Breast epithelium (tissue), 4 donors: ENCODE measurements around the gene QPCT. TPM values are rescaled to one million over a fixed set of nuclear protein-coding genes. Genes with fewer than 3 reads are reported as not detected.

Experiments
- DNase-seq, 2 donors: peaks; one replicate each; pipeline ENCODE4 v3.0.0-alpha.2; 2019; ENCODE audit warnings: low spot score in 2 of 2
- H3K27ac ChIP-seq, 2 donors: fragments of 200-600 bp; sonication (generic) in 1 of 2; one replicate each; pipeline ENCODE4 v1.5.1; 2016 to 2019; ENCODE audit warnings: mild to moderate bottlenecking in 1 of 2
- H3K27me3 ChIP-seq, 2 donors: fragments of 200-600 bp; sonication (generic) in 1 of 2; one replicate each; pipeline versions ENCODE4 v1.5.1 to v1.6.0; 2017 to 2019; ENCODE audit warnings: control low read depth in 1 of 2, mild to moderate bottlenecking in 1 of 2
- H3K36me3 ChIP-seq: fragments of 200-600 bp; one replicate; pipeline ENCODE4 v1.5.1; 2019
- H3K4me1 ChIP-seq, 2 donors: fragments of 200-600 bp; sonication (generic); one replicate each; pipeline ENCODE4 v1.5.1; 2016 to 2019; ENCODE audit warnings: control low read depth in 1 of 2
- H3K4me3 ChIP-seq, 3 donors: fragments of 200-600 bp; sonication (generic); 1 replicate in 2 of 3; 2 replicates in 1 of 3; pipeline ENCODE4 v1.5.1; 2016 to 2019; ENCODE audit warnings: mild to moderate bottlenecking in 3 of 3, moderate library complexity in 2 of 3
- H3K9me3 ChIP-seq, 2 donors: fragments of 200-600 bp; sonication (generic) in 1 of 2; one replicate each; pipeline ENCODE4 v1.5.1; 2016 to 2019; ENCODE audit warnings: control low read depth in 1 of 2
- POLR2A ChIP-seq: fragments of 450-650 bp; IDR thresholded peaks from one replicate; pipeline ENCODE4 v1.6.1; 2016; ENCODE audit warnings: antibody characterized with exemption, mild to moderate bottlenecking, moderate library complexity
- POLR2AphosphoS5 ChIP-seq, 3 donors: sonication (generic); formaldehyde crosslinking; IDR thresholded peaks; one replicate each; pipeline ENCODE4 v1.6.1; 2017; ENCODE audit warnings: antibody characterized with exemption in 3 of 3
- intact Hi-C: fragments of 100-400 bp; cut with DNase I; formaldehyde crosslinking; loops from one replicate; pipeline ENCODE4 v1.15.1; 2023; ENCODE audit warnings: low total_unique reads
- total RNA-seq, 3 donors: library from RNA; depleted of rRNA; stranded (reverse); fragments of >200 nt; gene quantifications; one replicate each; pipeline ENCODE4 v1.1.0, GENCODE V29; 2016
- TF ChIP-seq, protein P1 (sequence below), 3 donors: fragments of 450-650 bp; IDR thresholded peaks; one replicate each; pipeline ENCODE4 v1.5.1; 2016 to 2017; ENCODE audit warnings: antibody characterized with exemption in 3 of 3, mild to moderate bottlenecking in 3 of 3, moderate library complexity in 3 of 3

Gene QPCT
- total RNA-seq, 3 donors from 2014 or later, result 3.7 to 12.5 (median 5.2) TPM

GRCh38 chr2:37330681-37331080 lies 13.7 kb upstream of the QPCT start:
- Histone ChIP-seq H3K4me3 (no peak overlapping the region), H3K27ac (no peak overlapping the region), H3K4me1 (no peaks in the 10 kb centered on the region), H3K9me3 (no peaks in the 10 kb centered on the region), H3K36me3 (no peaks in the 10 kb centered on the region), H3K27me3 (no peaks in the 10 kb centered on the region)
- DNase-seq, result no peak
- TF ChIP-seq, protein P1, sequence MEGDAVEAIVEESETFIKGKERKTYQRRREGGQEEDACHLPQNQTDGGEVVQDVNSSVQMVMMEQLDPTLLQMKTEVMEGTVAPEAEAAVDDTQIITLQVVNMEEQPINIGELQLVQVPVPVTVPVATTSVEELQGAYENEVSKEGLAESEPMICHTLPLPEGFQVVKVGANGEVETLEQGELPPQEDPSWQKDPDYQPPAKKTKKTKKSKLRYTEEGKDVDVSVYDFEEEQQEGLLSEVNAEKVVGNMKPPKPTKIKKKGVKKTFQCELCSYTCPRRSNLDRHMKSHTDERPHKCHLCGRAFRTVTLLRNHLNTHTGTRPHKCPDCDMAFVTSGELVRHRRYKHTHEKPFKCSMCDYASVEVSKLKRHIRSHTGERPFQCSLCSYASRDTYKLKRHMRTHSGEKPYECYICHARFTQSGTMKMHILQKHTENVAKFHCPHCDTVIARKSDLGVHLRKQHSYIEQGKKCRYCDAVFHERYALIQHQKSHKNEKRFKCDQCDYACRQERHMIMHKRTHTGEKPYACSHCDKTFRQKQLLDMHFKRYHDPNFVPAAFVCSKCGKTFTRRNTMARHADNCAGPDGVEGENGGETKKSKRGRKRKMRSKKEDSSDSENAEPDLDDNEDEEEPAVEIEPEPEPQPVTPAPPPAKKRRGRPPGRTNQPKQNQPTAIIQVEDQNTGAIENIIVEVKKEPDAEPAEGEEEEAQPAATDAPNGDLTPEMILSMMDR (IDR thresholded peaks at IDR 0.05), result no peak
- no peak for TF ChIP-seq POLR2A
- no peak for TF ChIP-seq POLR2AphosphoS5 (IDR thresholded peaks at IDR 0.05)
- intact Hi-C loops, result no loop called here

DNA sequence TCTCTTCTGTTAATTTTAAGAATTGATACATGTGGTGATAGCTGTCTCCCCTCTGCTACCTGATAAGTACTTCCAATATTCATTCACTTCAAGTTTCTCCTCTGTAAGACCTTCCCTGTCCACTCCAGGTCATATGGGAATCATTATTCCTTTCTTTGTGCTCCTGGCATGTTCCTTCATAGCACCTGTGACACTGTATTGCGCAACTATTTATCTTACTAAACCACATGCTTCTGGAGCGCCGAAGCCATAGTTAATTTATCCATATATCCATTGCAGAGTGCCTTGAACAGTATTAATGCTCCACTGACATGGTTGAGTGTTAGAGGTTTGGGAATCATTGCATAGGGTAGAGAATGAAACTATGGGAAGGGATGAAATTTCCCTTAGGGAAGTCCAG lies 11.9 kb upstream of the QPCT start:
- TF ChIP-seq POLR2A (no peak), POLR2AphosphoS5 (IDR thresholded peaks at IDR 0.05) (no peak)
- TF ChIP-seq, protein P1 (IDR thresholded peaks at IDR 0.05), result no peak
- Histone ChIP-seq H3K27me3 (no peaks in the 10 kb centered on the region), H3K4me1 (no peaks in the 10 kb centered on the region), H3K36me3 (no peaks in the 10 kb centered on the region), H3K4me3 (no peak overlapping the region), H3K27ac (no peak overlapping the region), H3K9me3 (no peaks in the 10 kb centered on the region)
- no peak for DNase-seq
- intact Hi-C loops, result no loop called here

DNA sequence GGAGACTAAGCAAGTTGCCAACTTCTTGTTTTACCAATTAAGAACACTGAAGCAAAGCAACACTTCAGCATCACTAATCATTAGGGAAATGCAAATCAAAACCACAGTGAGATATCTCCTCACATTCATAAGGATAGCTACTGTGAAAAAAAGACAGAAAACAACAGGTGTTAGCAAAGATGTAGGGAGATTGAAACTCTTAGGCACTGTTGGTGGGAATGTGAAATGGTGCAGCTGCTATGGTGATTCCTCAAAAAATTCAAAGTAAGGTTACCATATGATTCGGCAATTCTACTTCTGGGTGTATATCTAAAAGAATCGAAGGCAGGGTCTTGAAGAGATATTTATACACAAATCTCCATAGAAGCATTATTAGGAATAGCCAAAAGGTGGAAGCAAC lies 11.2 kb upstream of the QPCT start:
- TF ChIP-seq, protein P1 (IDR thresholded peaks at IDR 0.05), result no peak
- TF ChIP-seq POLR2A, result no peak
- TF ChIP-seq POLR2AphosphoS5 (IDR thresholded peaks at IDR 0.05), result no peak
- no peaks in the 10 kb centered on the region for H3K36me3 ChIP-seq
- H3K27ac ChIP-seq, result no peak overlapping the region
- no peak for DNase-seq
- no peaks in the 10 kb centered on the region for H3K4me1 ChIP-seq
- H3K27me3 ChIP-seq, result no peaks in the 10 kb centered on the region
- H3K9me3 ChIP-seq, result no peaks in the 10 kb centered on the region
- intact Hi-C loops, result no loop called here
- H3K4me3 ChIP-seq, result no peak overlapping the region

- H3K4me3 ChIP-seq, result no peak overlapping the region
- no peaks in the 10 kb centered on the region for H3K4me1 ChIP-seq
- no peak for DNase-seq
- H3K36me3 ChIP-seq, result no peaks in the 10 kb centered on the region
- H3K27ac ChIP-seq, result no peak overlapping the region
- no peaks in the 10 kb centered on the region for H3K27me3 ChIP-seq
- TF ChIP-seq POLR2AphosphoS5 (IDR thresholded peaks at IDR 0.05) (no peak), POLR2A (no peak)
- TF ChIP-seq, protein P1 (IDR thresholded peaks at IDR 0.05), result no peak
- intact Hi-C loops, result no loop called here
- no peaks in the 10 kb centered on the region for H3K9me3 ChIP-seq
Measured at GRCh38 chr2:37335604-37336003, 8.8 kb upstream of the QPCT start.

- Histone ChIP-seq H3K4me1 (no peaks in the 10 kb centered on the region), H3K4me3 (no peak overlapping the region), H3K27me3 (no peaks in the 10 kb centered on the region), H3K27ac (no peak overlapping the region), H3K9me3 (no peaks in the 10 kb centered on the region), H3K36me3 (no peaks in the 10 kb centered on the region)
- no peak for DNase-seq
- intact Hi-C loops, result no loop called here
- TF ChIP-seq POLR2A, result no peak
- TF ChIP-seq, protein P1 (IDR thresholded peaks at IDR 0.05), result no peak
- TF ChIP-seq POLR2AphosphoS5 (IDR thresholded peaks at IDR 0.05), result no peak
Measured at GRCh38 chr2:37337620-37338280, 6.7 kb upstream of the QPCT start.
